ENCODE results near the gene PFAS. TPM values are rescaled to one million over a fixed set of nuclear protein-coding genes. Genes with fewer than 3 reads are reported as not detected.
A peak's percentile ranks its signal among the peaks of the same experiment; 100 is the strongest.

The PFAS gene
- total RNA-seq, 1 donor from 2014 or later = 9.5 TPM

DNA sequence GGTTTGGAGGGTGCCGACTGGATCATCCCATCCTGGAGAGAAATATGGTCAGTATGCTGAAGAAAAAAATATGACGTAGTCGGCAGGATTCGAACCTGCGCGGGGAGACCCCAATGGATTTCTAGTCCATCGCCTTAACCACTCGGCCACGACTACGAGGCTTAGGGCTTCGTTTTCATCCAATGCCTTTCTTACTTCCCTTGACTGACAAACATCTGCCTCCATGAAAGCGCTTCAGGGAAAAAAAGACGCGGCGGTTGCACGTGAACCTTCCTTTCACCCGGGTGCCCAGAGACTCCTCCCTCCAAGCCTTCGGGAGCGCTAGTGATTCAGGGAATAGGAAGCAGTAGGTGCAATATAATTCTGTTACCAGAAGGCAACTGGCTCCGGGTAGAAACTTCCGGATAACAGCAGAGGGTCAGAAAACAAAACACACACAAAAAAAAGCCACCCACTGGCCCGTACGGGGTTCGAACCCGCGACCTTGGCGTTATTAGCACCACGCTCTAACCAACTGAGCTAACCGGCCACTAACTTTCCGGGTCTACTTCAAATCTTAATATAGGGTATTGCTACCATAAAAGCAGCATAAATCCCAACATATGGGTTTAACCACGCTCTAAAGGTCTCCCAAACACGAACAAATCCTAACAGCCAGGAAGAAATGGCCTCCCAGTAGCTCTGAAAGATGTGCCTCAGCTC lies 22.4 kb upstream of the PFAS start:
- peak overlapping the region; percentile 19 for H3K4me3 ChIP-seq (ENCODE audit: low read depth, low read length)
- DNase-seq (ENCODE audit: low read depth) = peak; percentile 83

DNA sequence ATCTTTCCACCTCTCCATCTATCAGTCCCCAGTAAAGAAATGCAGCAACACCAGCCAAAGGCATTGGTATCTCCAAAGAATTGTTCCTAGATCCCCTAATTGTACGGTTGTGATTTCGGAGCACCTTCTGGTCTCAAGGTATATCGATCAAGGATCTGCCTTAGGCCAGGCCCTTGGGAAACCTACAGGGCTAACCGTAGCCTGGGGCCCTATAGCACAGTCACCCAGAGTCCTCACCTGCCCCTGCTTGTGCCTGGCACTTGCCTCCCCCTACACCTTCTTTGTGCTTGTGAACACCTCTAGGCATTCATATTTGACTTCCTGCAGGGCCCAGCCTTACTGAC lies 21.9 kb upstream of the PFAS start:
- Histone ChIP-seq H3K36me3 (ENCODE audit: control insufficient read depth, insufficient read depth, low read length) (peaks cover 22% of the 10 kb centered on the region), H3K4me3 (ENCODE audit: low read depth, low read length) (peak overlapping the region; percentile 19), H3K27me3 (ENCODE audit: control insufficient read depth, insufficient read depth, low read length) (no peaks in the 10 kb centered on the region)
- TF ChIP-seq, protein P1, sequence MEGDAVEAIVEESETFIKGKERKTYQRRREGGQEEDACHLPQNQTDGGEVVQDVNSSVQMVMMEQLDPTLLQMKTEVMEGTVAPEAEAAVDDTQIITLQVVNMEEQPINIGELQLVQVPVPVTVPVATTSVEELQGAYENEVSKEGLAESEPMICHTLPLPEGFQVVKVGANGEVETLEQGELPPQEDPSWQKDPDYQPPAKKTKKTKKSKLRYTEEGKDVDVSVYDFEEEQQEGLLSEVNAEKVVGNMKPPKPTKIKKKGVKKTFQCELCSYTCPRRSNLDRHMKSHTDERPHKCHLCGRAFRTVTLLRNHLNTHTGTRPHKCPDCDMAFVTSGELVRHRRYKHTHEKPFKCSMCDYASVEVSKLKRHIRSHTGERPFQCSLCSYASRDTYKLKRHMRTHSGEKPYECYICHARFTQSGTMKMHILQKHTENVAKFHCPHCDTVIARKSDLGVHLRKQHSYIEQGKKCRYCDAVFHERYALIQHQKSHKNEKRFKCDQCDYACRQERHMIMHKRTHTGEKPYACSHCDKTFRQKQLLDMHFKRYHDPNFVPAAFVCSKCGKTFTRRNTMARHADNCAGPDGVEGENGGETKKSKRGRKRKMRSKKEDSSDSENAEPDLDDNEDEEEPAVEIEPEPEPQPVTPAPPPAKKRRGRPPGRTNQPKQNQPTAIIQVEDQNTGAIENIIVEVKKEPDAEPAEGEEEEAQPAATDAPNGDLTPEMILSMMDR (IDR thresholded peaks at IDR 0.05; ENCODE audit: insufficient read depth, low read length, severe bottlenecking) = no peak
- FAIRE-seq = no peak
- DNase-seq (ENCODE audit: low read depth) = no peak

More for the DNA sequence above, 22.4 kb upstream of the PFAS start:
- H3K36me3 ChIP-seq (ENCODE audit: control insufficient read depth, insufficient read depth, low read length) = peaks cover 20% of the 10 kb centered on the region
- H3K27me3 ChIP-seq (ENCODE audit: control insufficient read depth, insufficient read depth, low read length) = no peaks in the 10 kb centered on the region
- TF ChIP-seq, protein P1 (IDR thresholded peaks at IDR 0.05; ENCODE audit: insufficient read depth, low read length, severe bottlenecking) = no peak
- FAIRE-seq = no peak

GRCh38 chr17:8231701-8232100 lies 17.4 kb upstream of the PFAS start:
- DNase-seq (ENCODE audit: low read depth) (no peak), FAIRE-seq (no peak)
- Histone ChIP-seq H3K4me3 (ENCODE audit: low read depth, low read length) (no peak overlapping the region), H3K36me3 (ENCODE audit: control insufficient read depth, insufficient read depth, low read length) (peaks cover 45% of the 10 kb centered on the region), H3K27me3 (ENCODE audit: control insufficient read depth, insufficient read depth, low read length) (no peaks in the 10 kb centered on the region)
- TF ChIP-seq, protein P1 (IDR thresholded peaks at IDR 0.05; ENCODE audit: insufficient read depth, low read length, severe bottlenecking) = no peak

- TF ChIP-seq, protein P1 (IDR thresholded peaks at IDR 0.05; ENCODE audit: insufficient read depth, low read length, severe bottlenecking) = no peak
- no peak overlapping the region for H3K4me3 ChIP-seq (ENCODE audit: low read depth, low read length)
- H3K27me3 ChIP-seq (ENCODE audit: control insufficient read depth, insufficient read depth, low read length) = no peaks in the 10 kb centered on the region
- H3K36me3 ChIP-seq (ENCODE audit: control insufficient read depth, insufficient read depth, low read length) = peaks cover 42% of the 10 kb centered on the region
- DNase-seq (ENCODE audit: low read depth) (no peak), FAIRE-seq (no peak)
Observed at GRCh38 chr17:8234361-8235270, 14.5 kb upstream of the PFAS start.

GRCh38 chr17:8235676-8236075 lies 13.4 kb upstream of the PFAS start:
- TF ChIP-seq, protein P1 (IDR thresholded peaks at IDR 0.05; ENCODE audit: insufficient read depth, low read length, severe bottlenecking) = no peak
- peaks cover 36% of the 10 kb centered on the region for H3K36me3 ChIP-seq (ENCODE audit: control insufficient read depth, insufficient read depth, low read length)
- H3K4me3 ChIP-seq (ENCODE audit: low read depth, low read length) = no peak overlapping the region

More at GRCh38 chr17:8235676-8236075, 13.4 kb upstream of the PFAS start:
- DNase-seq (ENCODE audit: low read depth) (no peak), FAIRE-seq (no peak)
- H3K27me3 ChIP-seq (ENCODE audit: control insufficient read depth, insufficient read depth, low read length) = no peaks in the 10 kb centered on the region
